Activated T-helper 1 cell treated with Interleukin-2 at 50 U/mL for 16 hours (primary cell): ENCODE measurements around the gene GDI2.
"Not testable (repeated sequence)": the region's sequence is repeated elsewhere in the genome, so short reads cannot be mapped to it uniquely, and the experiment has no call there.

Experiments
- DNase-seq: peaks from one replicate; pipeline ENCODE4 v3.0.0-alpha.2; 2020; ENCODE audit warnings: low read depth

GDI2 gene

GRCh38 chr10:5813341-5814109 is at the start of gene GDI2:
Gene GDI2, minus strand, starts transcription at chr10:5813434. Its CDS starts 176 bp downstream, at chr10:5813258.
- peak; percentile 95 for DNase-seq

- no peak for DNase-seq
Observed at GRCh38 chr10:5862360-5862961, 49.2 kb upstream of the GDI2 start.

- DNase-seq = no peak
Observed at GRCh38 chr10:5860066-5860465, 46.8 kb upstream of the GDI2 start.

- DNase-seq = no peak
Observed at GRCh38 chr10:5858811-5859210, 45.6 kb upstream of the GDI2 start.

GRCh38 chr10:5856701-5857004 is 43.4 kb upstream of the GDI2 start:
- no peak for DNase-seq

- no peak for DNase-seq
Observed at GRCh38 chr10:5855979-5856700, 42.9 kb upstream of the GDI2 start.

- DNase-seq = no peak
Observed at GRCh38 chr10:5854131-5854475, 40.9 kb upstream of the GDI2 start.

- not testable (repeated sequence) for DNase-seq
Observed at GRCh38 chr10:5846667-5847066, 33.4 kb upstream of the GDI2 start.

- no peak for DNase-seq
Observed at GRCh38 chr10:5844345-5845055, 31.3 kb upstream of the GDI2 start.

GRCh38 chr10:5843686-5844344 is 30.6 kb upstream of the GDI2 start:
- DNase-seq = no peak

- no peak for DNase-seq
Observed at GRCh38 chr10:5841965-5842364, 28.7 kb upstream of the GDI2 start.

- no peak for DNase-seq
Observed at GRCh38 chr10:5840314-5841307, 27.4 kb upstream of the GDI2 start.

- not testable (repeated sequence) for DNase-seq
Observed at GRCh38 chr10:5836181-5836580, 22.9 kb upstream of the GDI2 start.

- no peak for DNase-seq
Observed at GRCh38 chr10:5835446-5836095, 22.3 kb upstream of the GDI2 start.

GRCh38 chr10:5833814-5834213 is 20.6 kb upstream of the GDI2 start:
- no peak for DNase-seq

- DNase-seq = no peak
Observed at GRCh38 chr10:5832946-5833345, 19.7 kb upstream of the GDI2 start.

GRCh38 chr10:5831446-5831782 is 18.2 kb upstream of the GDI2 start:
- DNase-seq = no peak

- no peak for DNase-seq
Observed at GRCh38 chr10:5830629-5831445, 17.6 kb upstream of the GDI2 start.

GRCh38 chr10:5829267-5829666 is 16.0 kb upstream of the GDI2 start:
- no peak for DNase-seq

GRCh38 chr10:5828725-5829124 is 15.5 kb upstream of the GDI2 start:
- no peak for DNase-seq
